Nephron (organoid): ENCODE measurements around the gene DNAJC17.
A peak's percentile ranks its signal among the peaks of the same experiment; 100 is the strongest.

Source experiments
- H3K27ac Mint-ChIP-seq, 3 experiments: 2 replicates each; pipeline ENCODE4 v1.8.0; 2020; ENCODE audit warnings: mixed read lengths in 3 of 3, mild to moderate bottlenecking in 2 of 3, moderate library complexity in 1 of 3
- H3K27me3 Mint-ChIP-seq: 2 replicates; pipeline ENCODE4 v1.8.0; 2021; ENCODE audit warnings: low read depth, mild to moderate bottlenecking, moderate library complexity, mixed read lengths
- H3K36me3 Mint-ChIP-seq: 2 replicates; pipeline ENCODE4 v1.8.0; 2020; ENCODE audit warnings: low read depth, mixed read lengths
- H3K4me1 Mint-ChIP-seq: 2 replicates; pipeline ENCODE4 v1.8.0; 2020; ENCODE audit warnings: mixed read lengths
- H3K4me3 Mint-ChIP-seq, 3 experiments: 2 replicates each; pipeline ENCODE4 v1.8.0; 2020; ENCODE audit warnings: mild to moderate bottlenecking in 3 of 3, mixed read lengths in 3 of 3, moderate library complexity in 2 of 3
- H3K9me3 Mint-ChIP-seq: 2 replicates; pipeline ENCODE4 v1.8.0; 2020; ENCODE audit warnings: mixed read lengths
- CTCF ChIP-seq, 3 experiments: fragments of 200-600 bp; sonication (generic); IDR thresholded peaks; one replicate each; pipeline ENCODE4 v1.5.0; 2021; ENCODE audit warnings: antibody characterized with exemption in 3 of 3; ENCODE audit not compliant: unreplicated experiment in 3 of 3

The DNAJC17 gene

DNA sequence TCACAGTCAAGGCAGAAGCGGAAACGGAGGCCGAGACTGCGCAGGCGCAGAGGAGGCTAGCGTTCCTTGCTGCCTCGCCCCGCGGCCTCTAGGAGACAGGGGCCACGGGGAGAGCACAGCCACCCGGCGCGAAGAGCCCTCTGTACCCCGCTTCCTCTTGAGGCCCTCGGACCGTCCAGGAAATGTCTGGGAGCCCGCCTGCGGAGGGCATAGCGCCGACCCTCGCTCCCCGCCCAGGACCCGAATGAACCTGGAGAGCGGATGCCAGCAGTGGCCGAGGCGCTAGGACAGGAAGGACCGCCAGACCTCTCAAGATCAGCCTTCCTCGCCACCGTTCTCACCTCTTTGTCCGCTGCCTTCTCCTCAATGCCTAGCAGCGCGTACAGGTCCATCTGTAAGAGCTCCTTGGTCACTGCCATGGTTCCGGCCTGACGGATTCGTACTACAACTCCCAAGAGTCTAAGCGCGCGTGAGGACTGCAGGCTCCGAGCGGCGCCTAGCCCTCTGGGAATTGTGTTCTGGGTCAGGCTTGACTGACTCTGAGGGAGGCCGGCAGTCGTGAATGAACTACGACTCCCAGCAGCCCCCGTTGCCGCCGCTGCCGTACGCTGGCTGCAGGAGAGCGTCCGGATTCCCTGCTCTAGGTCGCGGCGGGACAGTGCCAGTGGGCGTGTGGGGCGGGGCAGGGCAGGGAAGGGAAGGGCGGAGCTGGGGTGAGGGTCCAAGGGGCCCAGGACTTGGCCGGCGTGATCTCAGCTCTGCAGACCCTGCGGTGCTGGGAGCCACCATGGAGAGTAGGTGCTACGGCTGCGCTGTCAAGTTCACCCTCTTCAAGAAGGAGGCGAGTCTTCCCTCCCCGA is at the start of gene DNAJC17, which contains the start of gene ZFYVE19:
Gene DNAJC17 (minus strand): TSS at position 446 of the 860 bp plus-strand sequence. CDS start 27 bp downstream, at position 419.
Gene ZFYVE19 (plus strand): TSS at position 62 of the 860 bp plus-strand sequence. CDS start 501 bp downstream, at position 563.
- H3K36me3 Mint-ChIP-seq, result peaks cover 8% of the 10 kb centered on the region
- H3K4me3 Mint-ChIP-seq, result peak within 1 kb of the TSS; percentile 92 to 97 (median 95)
- H3K27ac Mint-ChIP-seq, result peak within 1 kb of the TSS; percentile 95 to 97 (median 97)
- no peak for TF ChIP-seq CTCF (IDR thresholded peaks at IDR 0.05; ENCODE audit: unreplicated experiment in 3 of 3)
- H3K9me3 Mint-ChIP-seq, result no peaks in the 10 kb centered on the region
- peaks cover 23% of the 10 kb centered on the region for H3K4me1 Mint-ChIP-seq
- H3K27me3 Mint-ChIP-seq, result no peaks in the 10 kb centered on the region

DNA sequence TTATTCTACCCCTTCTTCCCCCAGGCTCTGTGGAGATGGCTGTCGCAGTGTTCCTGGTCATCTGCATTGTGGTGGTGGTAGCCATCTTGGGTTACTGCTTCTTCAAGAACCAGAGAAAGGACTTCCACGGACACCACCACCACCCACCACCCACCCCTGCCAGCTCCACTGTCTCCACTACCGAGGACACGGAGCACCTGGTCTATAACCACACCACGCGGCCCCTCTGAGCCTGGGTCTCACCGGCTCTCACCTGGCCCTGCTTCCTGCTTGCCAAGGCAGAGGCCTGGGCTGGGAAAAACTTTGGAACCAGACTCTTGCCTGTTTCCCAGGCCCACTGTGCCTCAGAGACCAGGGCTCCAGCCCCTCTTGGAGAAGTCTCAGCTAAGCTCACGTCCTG is 49.5 kb upstream of the DNAJC17 start:
- Mint-ChIP-seq H3K27ac (peak overlapping the region in 1 of 3 experiments; percentile 84), H3K36me3 (peaks cover 9% of the 10 kb centered on the region), H3K27me3 (peaks cover 9% of the 10 kb centered on the region), H3K4me3 (no peak overlapping the region), H3K4me1 (peaks cover 11% of the 10 kb centered on the region), H3K9me3 (no peaks in the 10 kb centered on the region)
- TF ChIP-seq CTCF (IDR thresholded peaks at IDR 0.05; ENCODE audit: unreplicated experiment in 3 of 3), result no peak

GRCh38 chr15:40855706-40856234 is 48.5 kb upstream of the DNAJC17 start:
- peaks cover 9% of the 10 kb centered on the region for H3K27me3 Mint-ChIP-seq
- peaks cover 10% of the 10 kb centered on the region for H3K36me3 Mint-ChIP-seq

GRCh38 chr15:40854161-40854560 is 46.9 kb upstream of the DNAJC17 start:
- Mint-ChIP-seq H3K27ac (no peak overlapping the region), H3K4me1 (peaks cover 11% of the 10 kb centered on the region), H3K36me3 (peaks cover 14% of the 10 kb centered on the region), H3K9me3 (no peaks in the 10 kb centered on the region), H3K27me3 (peaks cover 5% of the 10 kb centered on the region), H3K4me3 (no peak overlapping the region)
- no peak for TF ChIP-seq CTCF (IDR thresholded peaks at IDR 0.05; ENCODE audit: unreplicated experiment in 3 of 3)

More at GRCh38 chr15:40855706-40856234, 48.5 kb upstream of the DNAJC17 start:
- no peak for TF ChIP-seq CTCF (IDR thresholded peaks at IDR 0.05; ENCODE audit: unreplicated experiment in 3 of 3)
- Mint-ChIP-seq H3K4me1 (peaks cover 11% of the 10 kb centered on the region), H3K4me3 (no peak overlapping the region), H3K27ac (no peak overlapping the region), H3K9me3 (no peaks in the 10 kb centered on the region)

DNA sequence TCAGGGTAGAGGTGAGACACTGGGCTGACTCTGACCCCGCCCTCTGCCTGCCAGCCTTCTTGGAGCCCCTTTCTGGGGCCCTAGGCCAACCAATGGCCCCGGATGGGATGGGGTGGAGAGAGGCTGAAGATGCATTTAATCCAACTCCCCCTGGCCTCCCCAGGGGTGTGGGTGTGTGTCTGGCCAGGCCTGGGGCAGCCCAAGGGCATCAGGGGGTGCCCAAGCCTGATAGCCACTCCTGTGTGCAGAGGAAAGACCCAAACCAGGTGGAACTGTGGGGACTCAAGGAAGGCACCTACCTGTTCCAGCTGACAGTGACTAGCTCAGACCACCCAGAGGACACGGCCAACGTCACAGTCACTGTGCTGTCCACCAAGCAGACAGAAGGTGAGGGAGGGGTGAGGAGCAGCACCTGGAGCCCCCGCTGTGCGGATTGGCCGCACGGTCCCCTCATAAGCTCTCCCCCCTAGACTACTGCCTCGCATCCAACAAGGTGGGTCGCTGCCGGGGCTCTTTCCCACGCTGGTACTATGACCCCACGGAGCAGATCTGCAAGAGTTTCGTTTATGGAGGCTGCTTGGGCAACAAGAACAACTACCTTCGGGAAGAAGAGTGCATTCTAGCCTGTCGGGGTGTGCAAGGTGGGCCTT is 46.1 kb upstream of the DNAJC17 start:
- Mint-ChIP-seq H3K4me1 (peaks cover 5% of the 10 kb centered on the region), H3K4me3 (no peak overlapping the region), H3K27ac (no peak overlapping the region), H3K36me3 (peaks cover 14% of the 10 kb centered on the region), H3K9me3 (no peaks in the 10 kb centered on the region), H3K27me3 (no peaks in the 10 kb centered on the region)
- no peak for TF ChIP-seq CTCF (IDR thresholded peaks at IDR 0.05; ENCODE audit: unreplicated experiment in 3 of 3)
